ENCODE results near the gene RFFL. TPM values are rescaled to one million over a fixed set of nuclear protein-coding genes. Genes with fewer than 3 reads are reported as not detected.
A peak's percentile ranks its signal among the peaks of the same experiment; 100 is the strongest.

Gene RFFL
- total RNA-seq, 3 donors from 2014 or later (not counting 1 experiment from before 2014, with no cell fraction given): 50.0 to 86.6 (median 75.9) TPM

GRCh38 chr17:35068249-35068648 is 4.7 kb upstream of the RFFL start:
- 95% methylated on average over 2 of the region's 2 CpGs for WGBS (ENCODE audit: insufficient coverage)
- H3K27me3 ChIP-seq (ENCODE audit: control insufficient read depth, insufficient read depth, low read length): no peaks in the 10 kb centered on the region
- DNase-seq: no peak
- intact Hi-C loops (cut with micrococcal nuclease): no loop called here
- H3K27ac ChIP-seq (ENCODE audit: low read length): no peak overlapping the region
- H3K4me1 ChIP-seq (ENCODE audit: control insufficient read depth, insufficient read depth, low read length): peaks cover 29% of the 10 kb centered on the region
- Mint-ChIP-seq H3K27ac (peak overlapping the region; percentile 24 to 53), H3K4me3 (peak overlapping the region; percentile 3), H3K9me3 (no peaks in the 10 kb centered on the region), H3K4me1 (peaks cover 58 to 66% of the 10 kb centered on the region in 2 donors), H3K36me3 (no peaks in the 10 kb centered on the region), H3K27me3 (ENCODE audit: low read depth in 2 of 2) (no peaks in the 10 kb centered on the region)
- no peak for TF ChIP-seq CTCF (IDR thresholded peaks at IDR 0.05)
- H3K9me3 ChIP-seq (ENCODE audit: control insufficient read depth, insufficient read depth, low read length): no peaks in the 10 kb centered on the region
- peaks cover 6% of the 10 kb centered on the region for H3K36me3 ChIP-seq (ENCODE audit: control insufficient read depth, insufficient read depth, low read length)
- H3K4me3 ChIP-seq (ENCODE audit: low read length): no peak overlapping the region
- no peak for ATAC-seq

GRCh38 chr17:35065880-35066279 is 2.4 kb upstream of the RFFL start:
- no peak for ATAC-seq
- H3K27me3 Mint-ChIP-seq (ENCODE audit: low read depth in 2 of 2): no peaks in the 10 kb centered on the region
- peak overlapping the region; percentile 33 to 98 for H3K27ac Mint-ChIP-seq
- DNase-seq: no peak
- H3K4me3 Mint-ChIP-seq: no peak overlapping the region
- H3K36me3 Mint-ChIP-seq: no peaks in the 10 kb centered on the region
- H3K27me3 ChIP-seq (ENCODE audit: control insufficient read depth, insufficient read depth, low read length): no peaks in the 10 kb centered on the region
- H3K9me3 Mint-ChIP-seq: no peaks in the 10 kb centered on the region
- H3K9me3 ChIP-seq (ENCODE audit: control insufficient read depth, insufficient read depth, low read length): no peaks in the 10 kb centered on the region
- no peak overlapping the region for H3K4me3 ChIP-seq (ENCODE audit: low read length)
- peaks cover 20% of the 10 kb centered on the region for H3K4me1 ChIP-seq (ENCODE audit: control insufficient read depth, insufficient read depth, low read length)
- peaks cover 51 to 62% of the 10 kb centered on the region in 2 donors for H3K4me1 Mint-ChIP-seq
- WGBS (ENCODE audit: insufficient coverage): 100% methylated on average over 3 of the region's 4 CpGs
- H3K27ac ChIP-seq (ENCODE audit: low read length): no peak overlapping the region
- intact Hi-C loops (cut with micrococcal nuclease): no loop called here
- peaks cover 6% of the 10 kb centered on the region for H3K36me3 ChIP-seq (ENCODE audit: control insufficient read depth, insufficient read depth, low read length)
- no peak for TF ChIP-seq CTCF (IDR thresholded peaks at IDR 0.05)

GRCh38 chr17:35064516-35065215 is 1.2 kb upstream of the RFFL start:
- H3K9me3 ChIP-seq (ENCODE audit: control insufficient read depth, insufficient read depth, low read length): no peaks in the 10 kb centered on the region
- TF ChIP-seq CTCF (IDR thresholded peaks at IDR 0.05): no peak
- H3K4me3 ChIP-seq (ENCODE audit: low read length): no peak overlapping the region
- Mint-ChIP-seq H3K9me3 (no peaks in the 10 kb centered on the region), H3K27ac (peak overlapping the region; percentile 98 to 99), H3K36me3 (peaks cover 7% of the 10 kb centered on the region), H3K4me3 (peak overlapping the region; percentile 59), H3K27me3 (ENCODE audit: low read depth in 2 of 2) (no peaks in the 10 kb centered on the region), H3K4me1 (peaks cover 53 to 63% of the 10 kb centered on the region in 2 donors)
- intact Hi-C loops (cut with micrococcal nuclease): no loop called here
- H3K27me3 ChIP-seq (ENCODE audit: control insufficient read depth, insufficient read depth, low read length): no peaks in the 10 kb centered on the region
- no peak for ATAC-seq
- peak overlapping the region; percentile 82 for H3K27ac ChIP-seq (ENCODE audit: low read length)
- H3K36me3 ChIP-seq (ENCODE audit: control insufficient read depth, insufficient read depth, low read length): peaks cover 10% of the 10 kb centered on the region
- H3K4me1 ChIP-seq (ENCODE audit: control insufficient read depth, insufficient read depth, low read length): peaks cover 16% of the 10 kb centered on the region
- WGBS (ENCODE audit: insufficient coverage): 91% methylated on average over 1 of the region's 3 CpGs
- no peak for DNase-seq

GRCh38 chr17:35062308-35062707 is 1.2 kb downstream of the RFFL start:
- no peak overlapping the region for H3K4me3 ChIP-seq (ENCODE audit: low read length)
- peaks cover 11% of the 10 kb centered on the region for H3K36me3 Mint-ChIP-seq
- H3K27ac Mint-ChIP-seq: peak overlapping the region; percentile 98 to 99
- no peak for TF ChIP-seq CTCF (IDR thresholded peaks at IDR 0.05)
- peaks cover 11% of the 10 kb centered on the region for H3K4me1 ChIP-seq (ENCODE audit: control insufficient read depth, insufficient read depth, low read length)
- H3K27me3 Mint-ChIP-seq (ENCODE audit: low read depth in 2 of 2): no peaks in the 10 kb centered on the region
- no peak for DNase-seq
- H3K9me3 Mint-ChIP-seq: no peaks in the 10 kb centered on the region
- peaks cover 4% of the 10 kb centered on the region for H3K36me3 ChIP-seq (ENCODE audit: control insufficient read depth, insufficient read depth, low read length)
- H3K9me3 ChIP-seq (ENCODE audit: control insufficient read depth, insufficient read depth, low read length): no peaks in the 10 kb centered on the region
- no peaks in the 10 kb centered on the region for H3K27me3 ChIP-seq (ENCODE audit: control insufficient read depth, insufficient read depth, low read length)
- 98% methylated on average over 2 of the region's 3 CpGs for WGBS (ENCODE audit: insufficient coverage)
- H3K4me3 Mint-ChIP-seq: peak overlapping the region; percentile 59
- ATAC-seq: no peak
- H3K27ac ChIP-seq (ENCODE audit: low read length): peak overlapping the region; percentile 82
- intact Hi-C loops (cut with micrococcal nuclease): no loop called here
- H3K4me1 Mint-ChIP-seq: peaks cover 44 to 56% of the 10 kb centered on the region in 2 donors

All from natural killer cell (primary cell).